NCI-H2171 treated with DMSO at 0.1 percent for 48 hours (cell line): ENCODE measurements around the gene CCDC136.
A peak's percentile ranks its signal among the peaks of the same experiment; 100 is the strongest.

Source experiments
- DNase-seq: peaks from one replicate; lab custom pipeline; 2025; lab: John Stamatoyannopoulos, UW

The CCDC136 gene

DNA sequence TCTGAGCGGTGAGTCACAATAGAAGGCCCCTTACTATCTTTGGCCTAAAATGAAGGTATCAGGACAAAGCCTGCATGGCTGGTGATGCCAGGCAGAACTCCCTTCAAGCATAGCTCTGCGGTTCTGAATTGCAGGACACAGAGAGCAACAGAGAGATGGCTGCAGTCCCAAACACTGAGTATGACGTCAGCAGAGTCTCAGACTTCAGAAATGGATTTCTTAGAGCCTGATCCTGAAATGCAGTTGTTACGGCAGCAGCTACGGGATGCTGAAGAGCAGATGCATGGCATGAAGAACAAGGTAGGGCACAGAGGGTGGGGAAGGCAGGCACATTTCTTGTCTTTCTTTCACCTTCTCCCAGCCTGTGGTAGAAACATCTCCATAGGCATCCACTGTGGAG lies 13.5 kb downstream of the CCDC136 start:
- DNase-seq, result no peak

DNA sequence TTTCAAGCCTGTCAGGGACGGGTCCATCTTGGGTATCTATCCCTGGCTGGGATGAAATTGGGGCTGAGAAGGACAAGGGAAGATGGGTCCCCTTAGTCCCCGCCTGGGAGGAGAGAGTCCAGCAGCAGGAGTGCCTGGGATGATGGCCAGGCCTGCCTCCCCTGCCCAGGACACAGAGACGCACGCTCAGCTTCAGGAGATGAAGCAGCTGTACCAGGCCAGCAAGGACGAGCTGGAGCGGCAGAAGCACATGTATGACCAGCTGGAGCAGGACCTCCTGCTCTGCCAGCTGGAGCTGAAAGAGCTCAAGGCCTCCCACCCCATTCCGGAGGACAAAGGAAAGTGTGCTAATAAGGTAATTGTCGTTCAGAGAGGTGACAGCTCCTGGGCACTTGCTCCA lies 15.4 kb downstream of the CCDC136 start:
- DNase-seq, result no peak

DNA sequence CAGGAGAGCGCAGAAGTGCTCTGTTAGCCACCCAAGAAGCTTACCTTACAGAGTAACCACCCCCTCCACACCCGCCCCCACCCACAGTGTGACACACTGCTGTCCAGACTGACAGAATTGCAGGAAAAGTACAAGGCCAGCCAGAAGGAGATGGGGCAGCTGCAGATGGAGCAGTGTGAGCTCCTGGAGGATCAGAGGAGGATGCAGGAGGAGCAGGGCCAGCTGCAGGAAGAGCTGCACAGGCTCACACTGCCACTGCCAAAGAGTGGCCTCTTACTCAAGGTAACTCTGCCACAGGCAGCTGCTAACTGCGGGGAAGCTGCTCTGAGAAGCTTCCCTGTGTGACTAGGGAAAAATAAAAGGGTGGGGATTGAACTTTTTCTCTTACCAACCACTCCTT lies 17.6 kb downstream of the CCDC136 start:
- DNase-seq, result no peak

DNA sequence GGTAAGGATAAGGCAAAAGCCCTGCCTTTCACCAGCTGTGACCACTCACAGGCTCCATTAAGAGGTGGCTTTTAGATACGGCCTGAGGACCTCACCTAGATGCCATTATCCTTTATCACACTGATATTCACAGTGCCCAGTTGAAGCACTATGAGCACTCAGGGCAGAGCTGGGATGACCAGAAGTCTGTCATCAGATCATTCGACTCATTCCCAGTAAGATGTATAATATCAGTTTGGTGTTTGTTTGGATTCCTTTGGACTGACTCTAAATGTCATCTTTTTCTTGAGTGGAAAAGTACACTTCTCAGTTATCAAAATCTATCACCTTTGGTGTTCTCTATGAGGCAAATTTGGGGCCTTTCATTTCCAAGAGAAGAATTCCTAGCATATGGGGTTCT lies 18.7 kb downstream of the CCDC136 start:
- DNase-seq, result no peak

DNA sequence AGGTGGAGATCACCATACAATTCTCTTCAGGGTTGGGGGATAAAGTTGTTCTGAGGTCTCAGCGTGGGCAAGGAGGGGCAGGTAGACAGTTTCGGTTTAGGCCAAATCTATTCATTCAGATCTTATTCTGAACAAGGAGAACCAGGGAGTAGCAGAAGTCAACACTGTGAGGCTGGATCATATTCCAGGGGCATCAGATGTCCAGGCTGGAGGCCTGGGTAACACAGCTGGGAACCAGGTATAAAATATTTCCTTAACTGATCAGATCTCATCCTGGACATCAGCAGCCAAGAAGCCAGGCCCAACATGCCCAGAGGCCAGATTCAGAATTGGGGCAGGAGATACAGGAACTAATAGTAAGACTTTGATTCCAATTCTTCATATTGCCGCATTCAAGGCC lies 19.2 kb downstream of the CCDC136 start:
- no peak for DNase-seq

DNA sequence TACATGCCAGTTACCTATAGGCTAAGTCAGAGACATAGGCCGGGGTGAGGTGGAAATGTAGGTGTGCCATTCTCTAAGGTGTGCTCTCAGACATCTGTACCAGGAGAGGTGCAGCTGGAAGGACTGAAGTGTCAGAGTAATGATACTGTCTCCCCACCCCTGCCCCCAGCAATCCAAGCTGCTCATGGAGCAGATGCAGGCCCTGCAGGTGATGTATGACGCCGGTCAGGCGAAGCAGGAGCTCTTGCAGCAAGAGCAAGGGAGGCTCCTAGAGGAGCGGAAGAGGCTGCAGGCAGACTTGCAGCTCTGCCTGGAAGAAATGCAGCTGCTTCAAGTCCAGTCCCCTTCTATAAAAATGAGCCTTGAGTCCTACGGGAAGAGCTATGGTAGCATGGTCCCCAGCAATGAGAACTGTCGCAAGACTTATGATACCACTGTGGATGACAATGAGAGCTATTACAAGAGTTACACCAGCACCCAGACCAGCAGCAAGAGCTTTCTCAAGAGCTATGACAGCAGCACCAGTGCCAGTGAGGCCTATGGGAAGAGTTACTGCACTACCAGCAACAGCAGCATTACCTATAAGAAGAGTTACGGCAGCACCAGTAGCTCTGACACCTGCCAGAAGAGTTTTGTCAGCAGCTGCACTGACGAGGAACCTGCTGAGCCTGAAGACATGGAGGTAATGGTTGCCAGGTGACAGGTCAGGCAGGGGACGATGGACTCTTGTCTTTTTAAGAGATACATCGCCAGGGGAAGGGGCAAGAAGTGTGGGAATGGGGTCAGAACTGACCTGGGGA lies 20.1 kb downstream of the CCDC136 start:
- DNase-seq, result no peak

DNA sequence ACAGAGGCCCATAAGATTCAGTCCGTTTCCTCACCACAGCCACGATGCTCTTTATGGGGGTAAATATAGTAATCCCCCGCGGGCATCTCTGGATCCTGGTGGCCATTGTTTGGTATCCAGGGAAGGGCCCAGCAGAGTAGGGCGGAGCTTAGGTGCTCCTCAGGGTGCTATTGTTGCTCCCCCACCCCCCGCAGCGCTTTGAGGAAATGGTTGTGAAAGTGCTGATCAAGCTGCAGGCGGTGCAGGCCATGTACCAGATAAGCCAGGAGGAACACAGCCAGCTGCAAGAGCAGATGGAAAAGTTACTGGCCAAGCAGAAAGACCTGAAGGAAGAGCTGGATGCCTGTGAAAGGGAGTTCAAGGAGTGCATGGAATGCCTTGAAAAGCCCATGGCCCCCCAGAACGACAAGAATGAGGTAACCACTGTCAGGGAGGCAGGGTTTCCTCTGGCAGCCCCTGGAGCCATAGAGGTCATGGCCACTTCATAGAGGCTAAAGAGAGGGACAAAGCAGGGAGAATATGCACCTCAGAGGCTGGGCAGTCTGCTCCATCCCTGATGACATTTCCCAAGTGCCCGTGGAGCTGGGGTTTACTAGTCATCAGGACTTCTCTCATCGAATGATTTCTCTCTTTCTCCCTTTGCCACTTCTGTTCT lies 20.9 kb downstream of the CCDC136 start:
- DNase-seq, result no peak

DNA sequence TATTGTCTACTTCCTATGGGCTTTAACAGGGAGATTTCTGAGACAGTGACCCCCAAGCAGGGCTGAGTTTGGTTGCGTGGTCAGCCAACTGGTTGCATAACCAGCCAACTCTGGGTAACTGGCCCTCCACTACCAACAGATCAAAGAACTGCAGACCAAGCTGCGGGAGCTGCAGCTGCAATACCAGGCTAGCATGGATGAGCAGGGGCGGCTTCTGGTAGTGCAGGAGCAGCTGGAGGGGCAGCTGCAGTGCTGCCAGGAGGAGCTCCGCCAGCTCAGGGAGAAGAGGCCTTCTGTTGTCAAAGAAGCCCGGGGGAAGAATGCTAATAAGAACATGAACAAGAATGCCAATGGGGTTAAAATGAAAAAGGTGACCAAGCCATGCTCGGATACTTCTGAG lies 22.7 kb downstream of the CCDC136 start:
- peak; percentile 68 for DNase-seq

DNA sequence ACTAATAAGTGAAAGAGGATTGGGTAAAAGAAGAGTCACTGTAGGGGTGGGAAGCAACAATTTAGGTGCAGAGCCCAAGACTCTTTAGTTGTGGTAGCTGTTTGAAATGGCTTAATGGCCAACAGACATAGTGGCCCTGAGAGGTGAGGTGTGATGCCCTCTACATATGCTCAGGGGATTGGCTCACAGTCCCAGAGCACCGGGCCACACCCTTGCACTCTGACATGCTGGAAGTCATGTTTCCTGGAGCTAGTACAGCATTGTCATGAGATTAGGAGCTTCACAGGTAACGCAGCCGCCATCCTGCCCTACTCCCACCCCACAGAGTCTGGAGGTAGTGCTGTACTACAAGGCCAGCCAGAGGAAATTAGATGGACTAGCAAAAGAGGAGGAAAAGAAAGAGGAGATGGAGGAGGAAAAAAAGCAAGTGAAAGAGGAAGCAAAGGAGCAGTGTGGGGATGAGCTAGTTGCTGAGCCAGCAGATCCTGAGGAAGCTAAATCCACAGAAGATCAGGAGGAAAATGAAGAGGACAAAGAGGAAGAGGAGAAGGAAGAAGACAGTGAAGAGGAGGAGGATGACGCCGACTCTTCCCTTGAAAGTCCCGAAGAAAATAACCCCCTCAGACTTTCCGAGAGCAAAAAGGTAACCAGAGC lies 23.6 kb downstream of the CCDC136 start:
- no peak for DNase-seq

DNA sequence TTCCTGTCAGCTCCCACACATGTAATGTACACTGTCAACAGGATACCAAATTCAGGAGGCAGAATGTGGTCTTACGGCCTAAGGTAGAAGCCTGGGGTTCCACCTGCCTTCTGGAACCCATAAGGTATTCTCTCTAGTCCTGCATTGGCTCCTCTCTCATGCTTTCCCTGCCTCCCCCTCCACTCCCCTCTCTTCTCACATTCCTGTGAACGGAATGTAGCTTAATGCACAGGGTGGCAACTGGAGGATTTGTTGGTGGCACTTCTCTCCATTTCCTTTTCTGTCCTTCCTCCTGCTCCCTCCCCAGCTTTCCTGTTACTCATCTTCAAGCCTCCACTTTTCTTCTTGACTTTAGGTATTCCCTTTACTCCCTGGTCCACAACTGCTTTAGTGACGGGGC lies 26.9 kb downstream of the CCDC136 start:
- no peak for DNase-seq

DNA sequence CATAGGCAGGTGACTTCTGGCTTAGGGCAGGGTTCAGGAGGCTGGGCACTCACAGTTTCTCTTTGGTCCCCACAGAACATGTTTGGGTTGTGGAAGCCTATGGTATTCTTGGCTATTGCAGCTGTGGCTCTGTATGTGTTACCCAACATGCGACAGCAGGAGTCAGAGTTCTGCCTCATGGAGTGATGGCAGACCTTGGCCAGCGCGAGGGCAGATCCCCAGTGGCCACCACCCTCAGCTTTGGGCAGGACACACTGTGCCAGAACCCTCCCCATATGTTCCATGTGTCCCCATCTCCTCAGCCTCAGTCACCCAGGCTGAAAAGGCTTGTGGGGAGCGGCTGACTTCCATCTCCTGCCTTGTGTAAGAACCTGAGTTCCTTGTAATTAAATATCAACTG lies 30.0 kb downstream of the CCDC136 start:
- no peak for DNase-seq

DNA sequence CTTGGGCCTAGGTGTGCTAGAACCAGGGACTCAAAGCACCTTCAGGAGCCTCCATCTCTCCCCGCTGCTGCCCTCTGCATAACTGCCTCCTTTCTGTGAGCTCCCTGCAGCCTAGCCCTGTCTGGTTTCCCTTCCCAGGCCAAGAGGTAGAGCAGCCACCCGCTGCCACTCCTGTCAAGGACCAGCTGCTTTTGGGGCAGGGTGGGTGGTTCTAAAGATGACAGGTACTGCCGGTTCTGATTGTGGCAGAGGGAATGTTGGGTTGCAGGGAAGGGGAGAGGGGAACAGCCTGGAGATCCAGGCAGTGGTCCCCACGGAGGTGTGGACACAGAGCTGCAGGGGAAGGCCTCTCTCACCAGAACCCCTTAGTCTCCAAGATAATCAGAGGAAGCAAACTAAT lies 34.7 kb downstream of the CCDC136 start:
- DNase-seq, result no peak

DNA sequence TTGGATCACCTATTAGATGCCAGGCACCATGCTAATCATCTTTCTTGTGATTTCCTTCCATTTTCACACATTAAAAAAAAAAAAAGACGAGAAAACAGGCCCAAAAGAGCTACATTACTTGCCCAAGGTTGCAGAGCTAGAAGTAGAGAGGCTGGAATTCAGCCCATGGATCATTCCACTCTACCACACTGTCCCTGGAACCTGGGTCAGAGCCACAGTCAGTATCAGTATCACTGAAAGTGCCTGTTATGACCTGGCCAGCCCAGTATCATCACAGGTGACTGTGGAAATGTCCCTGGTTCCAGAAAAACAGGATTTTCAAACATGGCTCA lies 35.1 kb downstream of the CCDC136 start:
- DNase-seq, result no peak

DNA sequence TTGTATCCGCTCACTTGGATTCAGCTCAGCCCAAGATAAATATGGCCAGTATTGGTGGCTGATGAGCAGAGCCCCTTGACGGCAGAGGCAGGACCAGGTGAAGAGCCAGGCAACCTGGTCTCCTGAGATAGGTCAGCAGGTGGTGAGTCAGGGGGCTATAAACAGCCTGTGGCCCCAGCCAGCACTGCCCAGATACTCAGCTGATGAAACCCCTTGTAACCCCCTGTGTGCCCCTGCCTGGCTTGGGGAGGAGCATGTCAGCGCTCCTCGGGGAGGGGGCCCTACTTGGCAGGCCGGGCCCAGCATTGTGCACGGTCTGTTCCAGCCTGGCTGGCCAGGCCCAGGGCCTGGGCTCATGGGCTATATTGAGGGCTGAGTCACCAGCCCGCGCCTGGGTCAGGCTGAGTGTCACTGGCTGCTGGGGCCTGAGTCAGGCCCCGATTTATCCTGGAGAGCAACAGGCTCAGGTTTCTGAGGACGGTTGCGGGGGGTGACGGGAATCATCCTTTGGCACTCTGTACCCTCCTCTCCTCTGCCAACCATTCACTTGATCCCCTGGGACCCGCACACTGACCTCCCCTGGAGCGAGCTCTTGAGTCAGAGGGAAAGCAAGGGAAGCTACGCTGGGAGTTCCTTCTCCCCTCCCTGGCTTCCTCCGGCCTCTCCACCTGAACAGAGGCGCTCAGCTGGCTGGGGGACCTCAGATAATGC lies 35.6 kb downstream of the CCDC136 start:
- DNase-seq, result no peak

DNA sequence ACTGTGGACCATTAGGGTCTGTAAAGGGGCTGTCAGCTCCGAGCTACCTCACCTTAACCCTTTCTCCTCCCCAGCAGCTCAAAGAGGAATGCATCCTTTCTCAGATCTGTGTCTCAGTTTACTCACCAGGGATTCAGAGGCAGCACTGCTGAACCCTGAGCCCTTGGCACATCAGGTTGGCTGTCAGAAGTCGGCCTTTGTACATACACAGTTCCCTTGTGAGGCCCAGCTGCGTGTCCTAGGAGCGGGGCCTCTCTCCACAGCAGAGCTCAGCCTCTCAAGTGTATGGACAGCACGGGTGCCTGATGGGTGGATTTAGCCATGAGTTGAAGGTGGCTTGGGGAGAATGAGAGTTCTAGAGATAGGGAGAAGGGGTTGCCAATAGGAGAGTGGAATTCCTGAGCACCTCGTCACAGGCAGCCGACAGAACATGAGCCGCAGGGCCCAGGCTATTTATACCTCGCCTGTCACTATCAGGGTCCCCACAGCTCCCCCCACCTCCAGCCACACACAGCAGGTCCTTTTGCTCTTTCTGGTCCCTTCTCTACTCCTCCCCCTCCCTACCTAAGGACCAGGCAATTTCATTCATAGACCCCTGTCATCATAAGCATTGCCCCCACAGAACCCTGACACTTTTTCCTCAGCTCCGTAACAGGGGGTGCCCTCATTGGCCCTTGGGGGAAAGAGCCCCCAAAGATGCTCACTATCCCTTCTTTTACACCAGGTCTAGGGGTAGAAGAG lies 36.4 kb downstream of the CCDC136 start:
- no peak for DNase-seq

DNA sequence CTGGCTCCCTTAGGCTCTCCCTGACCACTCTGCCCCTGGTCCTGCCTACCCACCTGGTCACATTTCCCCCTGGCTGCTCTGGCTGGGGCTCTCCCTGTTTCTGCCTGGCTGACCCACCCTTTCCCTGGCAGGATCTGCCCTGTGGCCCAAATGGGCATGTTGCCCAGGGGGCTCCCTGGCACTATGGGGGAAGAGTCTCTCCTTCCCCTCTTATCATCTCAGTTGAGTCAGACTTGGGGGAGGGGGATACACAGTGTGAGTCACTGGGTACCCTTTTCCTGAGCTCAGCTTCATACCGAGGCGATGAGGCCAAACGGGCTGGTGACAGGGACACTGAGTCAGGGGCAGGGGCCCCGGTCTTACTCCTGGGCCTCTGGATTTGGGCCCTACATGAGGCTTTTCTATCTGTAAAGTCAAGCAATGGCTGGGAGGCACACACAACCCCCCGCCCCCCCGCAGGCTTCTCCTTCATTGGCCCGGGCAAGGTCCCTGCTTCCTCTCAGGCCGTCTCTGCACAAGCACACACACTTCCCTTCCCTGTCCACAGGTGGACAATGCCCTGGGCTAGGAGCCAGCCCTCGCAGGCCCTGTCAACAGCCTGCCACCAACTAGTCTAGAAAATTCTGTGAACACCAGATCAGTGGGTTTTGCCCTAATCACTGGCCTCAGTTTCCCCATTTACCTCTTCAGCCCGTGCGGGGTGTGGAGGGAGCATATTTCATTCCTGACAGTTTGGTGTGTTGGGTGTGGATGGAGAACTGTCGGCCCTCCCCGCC lies 37.8 kb downstream of the CCDC136 start:
- DNase-seq, result no peak

DNA sequence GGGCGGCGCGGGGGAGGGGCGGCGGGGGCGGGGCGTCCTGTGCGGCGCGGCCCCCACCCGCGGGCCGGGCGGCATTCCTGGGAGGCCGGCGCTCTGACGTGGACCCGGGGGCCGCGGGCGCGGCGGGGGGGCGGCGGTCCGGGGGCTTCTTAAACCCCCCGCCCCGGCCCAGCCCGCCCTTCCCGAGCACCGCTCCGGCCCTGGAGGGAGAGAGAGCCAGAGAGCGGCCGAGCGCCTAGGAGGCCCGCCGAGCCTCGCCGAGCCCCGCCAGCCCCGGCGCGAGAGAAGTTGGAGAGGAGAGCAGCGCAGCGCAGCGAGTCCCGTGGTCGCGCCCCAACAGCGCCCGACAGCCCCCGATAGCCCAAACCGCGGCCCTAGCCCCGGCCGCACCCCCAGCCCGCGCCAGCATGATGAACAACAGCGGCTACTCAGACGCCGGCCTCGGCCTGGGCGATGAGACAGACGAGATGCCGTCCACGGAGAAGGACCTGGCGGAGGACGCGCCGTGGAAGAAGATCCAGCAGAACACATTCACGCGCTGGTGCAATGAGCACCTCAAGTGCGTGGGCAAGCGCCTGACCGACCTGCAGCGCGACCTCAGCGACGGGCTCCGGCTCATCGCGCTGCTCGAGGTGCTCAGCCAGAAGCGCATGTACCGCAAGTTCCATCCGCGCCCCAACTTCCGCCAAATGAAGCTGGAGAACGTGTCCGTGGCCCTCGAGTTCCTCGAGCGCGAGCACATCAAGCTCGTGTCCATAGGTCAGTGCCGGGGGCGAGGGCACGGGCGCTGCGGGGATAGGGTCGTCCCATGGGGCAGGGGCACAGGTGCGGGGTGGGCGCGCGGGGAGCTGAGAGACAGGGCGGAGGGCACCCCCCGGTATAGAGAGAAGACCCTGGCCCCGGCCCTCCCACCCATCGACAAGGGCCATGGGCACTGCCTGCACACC lies 38.7 kb downstream of the CCDC136 start, which contains the start of gene FLNC:
Gene FLNC, plus strand, starts transcription at position 176 of the 947 bp plus-strand sequence. Its CDS starts 232 bp downstream, at position 408.
- DNase-seq, result no peak

DNA sequence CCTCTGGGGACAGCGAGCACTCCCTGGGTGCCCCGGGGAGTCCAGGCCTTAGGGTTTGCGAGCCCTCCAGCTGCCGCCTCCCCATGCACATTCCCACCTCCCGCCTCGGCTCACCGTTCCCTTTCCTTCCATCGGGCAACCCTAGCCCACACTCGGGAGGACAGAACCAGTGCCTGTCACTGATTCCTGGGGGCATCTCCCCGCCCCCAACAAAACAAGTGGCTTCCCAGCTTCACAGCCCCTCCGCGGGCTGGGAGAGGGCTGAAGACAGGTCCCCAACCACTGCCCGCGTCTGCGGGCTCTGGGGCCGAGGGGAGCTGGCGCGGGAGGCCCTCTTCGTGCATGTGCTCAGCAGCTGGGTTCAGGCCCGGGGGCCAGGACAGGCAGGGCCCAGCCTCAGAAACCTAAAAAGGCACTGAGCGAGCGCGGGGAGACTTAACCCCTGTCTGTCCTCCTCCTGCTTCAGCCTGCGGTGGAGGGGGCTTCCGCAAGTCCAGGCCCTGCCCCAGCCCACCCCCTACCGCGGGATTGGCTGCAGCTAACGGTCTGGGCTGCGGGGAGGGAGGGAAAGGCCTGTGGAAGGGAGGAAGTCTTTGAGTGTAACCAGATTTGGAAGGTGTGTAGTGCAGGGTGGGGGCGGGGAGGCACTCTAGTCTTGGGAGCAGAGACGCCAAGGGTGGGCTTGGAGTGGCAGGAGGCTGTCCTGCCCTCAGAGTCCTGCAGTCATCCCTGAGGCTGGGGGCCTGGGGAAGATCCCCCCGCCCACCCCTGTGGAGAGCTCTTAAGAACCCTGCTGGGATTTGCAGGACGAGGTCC lies 39.6 kb downstream of the CCDC136 start:
- peak; percentile 54 for DNase-seq
